ENCODE data around the gene TNFAIP2. TPM values are rescaled to one million over a fixed set of nuclear protein-coding genes. Genes with fewer than 3 reads are reported as not detected.

TNFAIP2 gene
- total RNA-seq, 1 donor from 2014 or later: 5.3 TPM

- no peaks in the 10 kb centered on the region for H3K36me3 Mint-ChIP-seq
- no peaks in the 10 kb centered on the region for H4K20me1 ChIP-seq (ENCODE audit: low read depth)
- H3K27ac ChIP-seq: no peak overlapping the region
- no peak overlapping the region for H3K9ac ChIP-seq
- H3F3A ChIP-seq (ENCODE audit: low read depth): peaks cover 3% of the 10 kb centered on the region
- peaks cover 16% of the 10 kb centered on the region for H3K27me3 ChIP-seq
- H3K4me3 ChIP-seq: no peak overlapping the region
- H3K36me3 ChIP-seq: no peaks in the 10 kb centered on the region
- H2AFZ ChIP-seq (replicated peaks): no peak overlapping the region
- DNase-seq (ENCODE audit: low spot score): no peak
- no peak overlapping the region for H3K4me3 Mint-ChIP-seq
- TF ChIP-seq EZH2phosphoT487 (IDR thresholded peaks at IDR 0.05): no peak
- no peak for TF ChIP-seq CTCF (IDR thresholded peaks at IDR 0.05)
- no peak for TF ChIP-seq EZH2 (IDR thresholded peaks at IDR 0.05)
- H3K4me2 ChIP-seq: no peak overlapping the region
- H3K4me1 Mint-ChIP-seq: peaks cover 38% of the 10 kb centered on the region
- peaks cover 11% of the 10 kb centered on the region for H3K4me1 ChIP-seq
- no peaks in the 10 kb centered on the region for H3K79me2 ChIP-seq (ENCODE audit: low read depth)
- no peaks in the 10 kb centered on the region for H3K9me3 Mint-ChIP-seq
- peaks cover 16% of the 10 kb centered on the region for H3K27me3 Mint-ChIP-seq (ENCODE audit: insufficient read depth, low read depth)
- no peaks in the 10 kb centered on the region for H3K9me3 ChIP-seq (ENCODE audit: low read depth)
- H3K27ac Mint-ChIP-seq: peak overlapping the region; percentile 36
These were observed 11.7 kb downstream of the TNFAIP2 start for GRCh38 chr14:103134919-103135318.

GRCh38 chr14:103135333-103136260 is 12.3 kb downstream of the TNFAIP2 start:
- Histone ChIP-seq H3K9me3 (ENCODE audit: low read depth) (no peaks in the 10 kb centered on the region), H3K27me3 (peaks cover 23% of the 10 kb centered on the region), H3F3A (ENCODE audit: low read depth) (peaks cover 9% of the 10 kb centered on the region), H3K4me3 (no peak overlapping the region), H3K79me2 (ENCODE audit: low read depth) (no peaks in the 10 kb centered on the region), H3K4me2 (no peak overlapping the region), H2AFZ (replicated peaks) (no peak overlapping the region), H3K36me3 (no peaks in the 10 kb centered on the region), H3K27ac (no peak overlapping the region), H4K20me1 (ENCODE audit: low read depth) (no peaks in the 10 kb centered on the region), H3K9ac (no peak overlapping the region), H3K4me1 (peaks cover 11% of the 10 kb centered on the region)
- no peak for DNase-seq (ENCODE audit: low spot score)
- Mint-ChIP-seq H3K4me3 (no peak overlapping the region), H3K27me3 (ENCODE audit: insufficient read depth, low read depth) (peaks cover 20% of the 10 kb centered on the region), H3K9me3 (no peaks in the 10 kb centered on the region), H3K36me3 (no peaks in the 10 kb centered on the region), H3K27ac (no peak overlapping the region), H3K4me1 (peaks cover 39% of the 10 kb centered on the region)
- TF ChIP-seq CTCF (IDR thresholded peaks at IDR 0.05) (no peak), EZH2phosphoT487 (IDR thresholded peaks at IDR 0.05) (no peak)

GRCh38 chr14:103136388-103137271 is 13.4 kb downstream of the TNFAIP2 start:
- Mint-ChIP-seq H3K4me1 (peaks cover 39% of the 10 kb centered on the region), H3K27ac (peak overlapping the region; percentile 88), H3K4me3 (no peak overlapping the region), H3K27me3 (ENCODE audit: insufficient read depth, low read depth) (peaks cover 27% of the 10 kb centered on the region), H3K36me3 (no peaks in the 10 kb centered on the region), H3K9me3 (no peaks in the 10 kb centered on the region)
- peak; percentile 64 for DNase-seq (ENCODE audit: low spot score)
- H3K79me2 ChIP-seq (ENCODE audit: low read depth): no peaks in the 10 kb centered on the region
- no peak for TF ChIP-seq EZH2phosphoT487 (IDR thresholded peaks at IDR 0.05)
- TF ChIP-seq EZH2 (IDR thresholded peaks at IDR 0.05): no peak
- H3K9ac ChIP-seq: no peak overlapping the region
- no peaks in the 10 kb centered on the region for H3K9me3 ChIP-seq (ENCODE audit: low read depth)
- H2AFZ ChIP-seq (replicated peaks): no peak overlapping the region
- peaks cover 11% of the 10 kb centered on the region for H3K4me1 ChIP-seq
- no peak overlapping the region for H3K27ac ChIP-seq
- H3K27me3 ChIP-seq: peaks cover 24% of the 10 kb centered on the region
- H4K20me1 ChIP-seq (ENCODE audit: low read depth): no peaks in the 10 kb centered on the region
- H3K4me2 ChIP-seq: no peak overlapping the region
- H3F3A ChIP-seq (ENCODE audit: low read depth): peaks cover 9% of the 10 kb centered on the region
- H3K4me3 ChIP-seq: no peak overlapping the region
- H3K36me3 ChIP-seq: no peaks in the 10 kb centered on the region

All from neural progenitor cell (in vitro differentiated cells).